Fibroblast of lung (primary cell): ENCODE data around the gene KRTAP1-4. TPM values are rescaled to one million over a fixed set of nuclear protein-coding genes. Genes with fewer than 3 reads are reported as not detected.

Experiments
- DNase-seq, 2 donors: peaks; one replicate each; pipeline versions ENCODE4 v3.0.0 to v3.0.0-alpha.2; 2010; ENCODE audit warnings: low read depth in 2 of 2
- H2AFZ ChIP-seq: 2 replicates; pipeline ENCODE4 v1.5.1; 2012; ENCODE audit warnings: low read length, control low read depth, inconsistent platforms
- H3K27ac ChIP-seq: 2 replicates; pipeline ENCODE4 v1.5.1; 2011; ENCODE audit warnings: low read length, control low read depth; ENCODE audit not compliant: insufficient read depth
- H3K27me3 ChIP-seq: 2 replicates; pipeline ENCODE4 v1.5.1; 2011; ENCODE audit warnings: mild to moderate bottlenecking, low read length; ENCODE audit not compliant: control insufficient read depth, insufficient read depth
- H3K36me3 ChIP-seq: 2 replicates; pipeline ENCODE4 v1.5.1; 2011; ENCODE audit warnings: low read length; ENCODE audit not compliant: control insufficient read depth, insufficient read depth
- H3K4me1 ChIP-seq: 2 replicates; pipeline ENCODE4 v1.5.1; 2011; ENCODE audit warnings: low read length; ENCODE audit not compliant: control insufficient read depth, insufficient read depth; ENCODE audit errors: extremely low read depth
- H3K4me2 ChIP-seq: 2 replicates; pipeline ENCODE4 v1.5.1; 2011; ENCODE audit warnings: low read length, control low read depth; ENCODE audit not compliant: insufficient read depth; ENCODE audit errors: extremely low read depth
- H3K4me3 ChIP-seq, 4 experiments: fragments of 200-600 bp in 1 of 4; sonication (generic) in 1 of 4; replicated peaks in 1 of 4; 2 replicates each; pipeline ENCODE4 v1.5.1; 2011 to 2016; ENCODE audit warnings: low read length in 4 of 4, low read depth in 3 of 4, mild to moderate bottlenecking in 3 of 4, control low read depth in 2 of 4, inconsistent platforms in 1 of 4, mixed read lengths in 1 of 4; ENCODE audit not compliant: insufficient read depth in 1 of 4; ENCODE audit errors: control extremely low read depth in 1 of 4
- H3K79me2 ChIP-seq: 2 replicates; pipeline ENCODE4 v1.5.1; 2012; ENCODE audit warnings: mild to moderate bottlenecking, low read length, inconsistent platforms; ENCODE audit not compliant: control insufficient read depth, insufficient read depth
- H3K9ac ChIP-seq: 2 replicates; pipeline ENCODE4 v1.5.1; 2011; ENCODE audit warnings: mild to moderate bottlenecking, low read length, control low read depth; ENCODE audit not compliant: insufficient read depth
- H3K9me3 ChIP-seq: 2 replicates; pipeline ENCODE4 v1.5.1; 2012; ENCODE audit warnings: low read depth, low read length; ENCODE audit not compliant: control insufficient read depth, insufficient read depth
- H4K20me1 ChIP-seq: 2 replicates; pipeline ENCODE4 v1.5.1; 2011; ENCODE audit warnings: low read length; ENCODE audit not compliant: control insufficient read depth, insufficient read depth; ENCODE audit errors: extremely low read depth
- CTCF ChIP-seq, 2 donors: IDR thresholded peaks in 1 of 2; conservative IDR thresholded peaks in 1 of 2; 1 replicate in 1 of 2; 2 replicates in 1 of 2; pipeline ENCODE4 v1.5.1; 2011 to 2012; ENCODE audit warnings: low read length in 2 of 2, control low read depth in 1 of 2, inconsistent platforms in 1 of 2, low read depth in 1 of 2, mild to moderate bottlenecking in 1 of 2
- EZH2 ChIP-seq: IDR thresholded peaks from 2 replicates; pipeline ENCODE4 v1.5.1; 2012; ENCODE audit warnings: low read length, control low read depth, mild to moderate bottlenecking; ENCODE audit errors: missing control alignments
- polyA plus RNA-seq, 2 donors: library from polyadenylated mRNA; depleted of rRNA in 1 of 2; stranded (reverse) in 1 of 2; unstranded in 1 of 2; fragments of >200 nt; gene quantifications; 2 replicates each; pipeline ENCODE4 v1.2.1, GENCODE V29; 2011 to 2012; ENCODE audit warnings: missing spikeins in 1 of 2
- total RNA-seq: library from RNA; depleted of rRNA; stranded (reverse); fragments of >200 nt; gene quantifications from 2 replicates; pipeline ENCODE4 v1.2.1, GENCODE V29; 2014

KRTAP1-4 gene
- total and polyA plus RNA-seq, 2 donors (not counting 1 experiment from before 2014, with no cell fraction given): not detected

GRCh38 chr17:40986920-40987319 is 43.1 kb downstream of the KRTAP1-4 start:
- TF ChIP-seq CTCF (conservative IDR thresholded peaks at IDR 0.05 in 1 of 2, IDR thresholded peaks at IDR 0.05 in 1 of 2; ENCODE audit: low read depth in 1 of 2, low read length in 2 of 2): no peak
- TF ChIP-seq EZH2: no peak
- no peak overlapping the region for H3K4me2 ChIP-seq
- no peak overlapping the region for H2AFZ ChIP-seq
- no peaks in the 10 kb centered on the region for H4K20me1 ChIP-seq
- no peak overlapping the region for H3K4me3 ChIP-seq
- DNase-seq: no peak
- H3K9me3 ChIP-seq: no peaks in the 10 kb centered on the region
- no peak overlapping the region for H3K27ac ChIP-seq
- no peaks in the 10 kb centered on the region for H3K4me1 ChIP-seq
- H3K9ac ChIP-seq: no peak overlapping the region
- H3K79me2 ChIP-seq: no peaks in the 10 kb centered on the region
- H3K27me3 ChIP-seq: no peaks in the 10 kb centered on the region
- H3K36me3 ChIP-seq: no peaks in the 10 kb centered on the region

- H3K27ac ChIP-seq: no peak within 1 kb of the TSS
- peaks cover 6% of the 10 kb centered on the region for H3K4me1 ChIP-seq
- H3K27me3 ChIP-seq: no peaks in the 10 kb centered on the region
- no peak within 1 kb of the TSS for H2AFZ ChIP-seq
- H3K79me2 ChIP-seq: no peaks in the 10 kb centered on the region
- no peaks in the 10 kb centered on the region for H4K20me1 ChIP-seq
- no peak within 1 kb of the TSS for H3K4me2 ChIP-seq
- no peak within 1 kb of the TSS for H3K9ac ChIP-seq
- H3K36me3 ChIP-seq: no peaks in the 10 kb centered on the region
- no peaks in the 10 kb centered on the region for H3K9me3 ChIP-seq
- TF ChIP-seq CTCF (conservative IDR thresholded peaks at IDR 0.05 in 1 of 2, IDR thresholded peaks at IDR 0.05 in 1 of 2; ENCODE audit: low read depth in 1 of 2, low read length in 2 of 2): no peak
- no peak for TF ChIP-seq EZH2
- no peak within 1 kb of the TSS for H3K4me3 ChIP-seq
- DNase-seq: no peak
Measured at GRCh38 chr17:40984226-40984625, 45.8 kb downstream of the KRTAP1-4 start, which contains the start of gene KRT40. Gene KRT40 (minus strand): TSS chr17:40984326. CDS start chr17:40984273, 53 bp downstream.

- Histone ChIP-seq H3K9ac (no peak overlapping the region), H3K27ac (no peak overlapping the region), H3K79me2 (no peaks in the 10 kb centered on the region), H3K27me3 (no peaks in the 10 kb centered on the region), H3K4me1 (peaks cover 6% of the 10 kb centered on the region), H3K36me3 (no peaks in the 10 kb centered on the region), H3K9me3 (no peaks in the 10 kb centered on the region), H2AFZ (peak overlapping the region; percentile 77), H4K20me1 (no peaks in the 10 kb centered on the region), H3K4me3 (peak overlapping the region in 1 of 4 experiments; percentile 15), H3K4me2 (peak overlapping the region; percentile 69)
- no peak for DNase-seq
- TF ChIP-seq EZH2 (no peak), CTCF (conservative IDR thresholded peaks at IDR 0.05 in 1 of 2, IDR thresholded peaks at IDR 0.05 in 1 of 2; ENCODE audit: low read depth in 1 of 2, low read length in 2 of 2) (no peak)
Measured at GRCh38 chr17:40981115-40981514, 48.9 kb downstream of the KRTAP1-4 start.
